ENCODE data around the gene PREX1. TPM values are rescaled to one million over a fixed set of nuclear protein-coding genes. Genes with fewer than 3 reads are reported as not detected.

Gene PREX1
- total and polyA plus RNA-seq, 2 donors (not counting 1 experiment from before 2014, with no cell fraction given): 1.0 to 3.1 TPM

DNA sequence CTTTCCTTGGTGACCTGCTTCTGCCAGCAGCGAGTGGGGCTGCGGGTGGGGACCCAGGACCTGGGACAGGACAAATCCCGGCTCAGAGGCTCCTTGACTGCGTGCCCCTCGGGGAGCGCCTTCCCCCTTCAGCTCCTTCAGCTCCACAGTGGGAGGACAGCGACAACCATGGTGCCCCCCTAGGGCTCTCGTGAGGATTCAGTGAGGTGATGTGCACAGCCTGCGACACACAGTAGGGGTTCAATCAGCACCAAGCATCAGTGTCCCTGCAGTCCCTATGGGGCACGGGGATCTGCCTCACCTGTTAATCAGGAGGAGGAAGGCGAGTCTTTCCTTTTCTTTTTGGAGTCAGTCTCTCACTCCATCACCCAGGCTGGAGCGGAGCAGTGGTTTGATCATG is 209.2 kb downstream of the PREX1 start:
- Histone ChIP-seq H4K20me1 (ENCODE audit: control insufficient read depth, extremely low read depth, insufficient read depth, low read length) (no peaks in the 10 kb centered on the region), H3K79me2 (ENCODE audit: control insufficient read depth, insufficient read depth, low read length) (no peaks in the 10 kb centered on the region), H3K36me3 (ENCODE audit: control insufficient read depth, insufficient read depth, low read length) (no peaks in the 10 kb centered on the region), H3K9me3 (ENCODE audit: control insufficient read depth, insufficient read depth, low read depth, low read length) (no peaks in the 10 kb centered on the region), H3K27me3 (ENCODE audit: control insufficient read depth, insufficient read depth, low read length) (no peaks in the 10 kb centered on the region), H3K4me2 (ENCODE audit: extremely low read depth, insufficient read depth, low read length) (no peak overlapping the region), H3K9ac (ENCODE audit: insufficient read depth, low read length) (no peak overlapping the region), H3K27ac (ENCODE audit: insufficient read depth, low read length) (no peak overlapping the region), H3K4me1 (ENCODE audit: control insufficient read depth, extremely low read depth, insufficient read depth, low read length) (no peaks in the 10 kb centered on the region), H2AFZ (ENCODE audit: low read length) (no peak overlapping the region), H3K4me3 (replicated peaks in 1 of 4; ENCODE audit: control extremely low read depth in 1 of 4, insufficient read depth in 1 of 4, low read depth in 3 of 4, low read length in 4 of 4) (no peak overlapping the region)
- no peak for DNase-seq (ENCODE audit: low read depth in 2 of 2)
- TF ChIP-seq, protein P1, sequence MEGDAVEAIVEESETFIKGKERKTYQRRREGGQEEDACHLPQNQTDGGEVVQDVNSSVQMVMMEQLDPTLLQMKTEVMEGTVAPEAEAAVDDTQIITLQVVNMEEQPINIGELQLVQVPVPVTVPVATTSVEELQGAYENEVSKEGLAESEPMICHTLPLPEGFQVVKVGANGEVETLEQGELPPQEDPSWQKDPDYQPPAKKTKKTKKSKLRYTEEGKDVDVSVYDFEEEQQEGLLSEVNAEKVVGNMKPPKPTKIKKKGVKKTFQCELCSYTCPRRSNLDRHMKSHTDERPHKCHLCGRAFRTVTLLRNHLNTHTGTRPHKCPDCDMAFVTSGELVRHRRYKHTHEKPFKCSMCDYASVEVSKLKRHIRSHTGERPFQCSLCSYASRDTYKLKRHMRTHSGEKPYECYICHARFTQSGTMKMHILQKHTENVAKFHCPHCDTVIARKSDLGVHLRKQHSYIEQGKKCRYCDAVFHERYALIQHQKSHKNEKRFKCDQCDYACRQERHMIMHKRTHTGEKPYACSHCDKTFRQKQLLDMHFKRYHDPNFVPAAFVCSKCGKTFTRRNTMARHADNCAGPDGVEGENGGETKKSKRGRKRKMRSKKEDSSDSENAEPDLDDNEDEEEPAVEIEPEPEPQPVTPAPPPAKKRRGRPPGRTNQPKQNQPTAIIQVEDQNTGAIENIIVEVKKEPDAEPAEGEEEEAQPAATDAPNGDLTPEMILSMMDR (conservative IDR thresholded peaks at IDR 0.05 in 1 of 2, IDR thresholded peaks at IDR 0.05 in 1 of 2; ENCODE audit: low read depth in 1 of 2, low read length in 2 of 2): no peak
- no peak for TF ChIP-seq EZH2 (IDR thresholded peaks at IDR 0.05; ENCODE audit: low read length, missing control alignments)

DNA sequence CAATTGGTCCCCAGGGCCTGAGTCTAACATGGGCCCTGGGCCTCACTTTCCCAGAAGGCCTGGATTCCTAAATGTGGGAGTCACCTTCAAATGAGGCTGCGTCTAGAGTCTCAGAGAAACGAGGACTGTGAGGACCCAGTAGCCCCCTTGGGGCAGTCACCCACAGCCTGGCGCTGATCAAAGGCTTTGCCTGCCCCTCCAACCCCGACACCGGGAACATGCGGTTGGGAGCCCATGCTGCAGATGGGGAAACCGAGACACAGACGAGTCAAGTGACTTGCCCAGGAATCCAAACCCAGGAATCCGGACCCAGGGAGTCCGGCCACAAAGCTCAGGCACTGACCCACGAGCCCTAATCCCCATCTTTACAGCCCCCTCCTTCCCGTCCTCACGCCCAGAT is 209.7 kb downstream of the PREX1 start:
- Histone ChIP-seq H3K27ac (ENCODE audit: insufficient read depth, low read length) (no peak overlapping the region), H3K9me3 (ENCODE audit: control insufficient read depth, insufficient read depth, low read depth, low read length) (no peaks in the 10 kb centered on the region), H3K27me3 (ENCODE audit: control insufficient read depth, insufficient read depth, low read length) (no peaks in the 10 kb centered on the region), H3K9ac (ENCODE audit: insufficient read depth, low read length) (no peak overlapping the region), H4K20me1 (ENCODE audit: control insufficient read depth, extremely low read depth, insufficient read depth, low read length) (no peaks in the 10 kb centered on the region), H3K4me2 (ENCODE audit: extremely low read depth, insufficient read depth, low read length) (no peak overlapping the region), H3K4me1 (ENCODE audit: control insufficient read depth, extremely low read depth, insufficient read depth, low read length) (no peaks in the 10 kb centered on the region), H3K36me3 (ENCODE audit: control insufficient read depth, insufficient read depth, low read length) (no peaks in the 10 kb centered on the region), H3K4me3 (replicated peaks in 1 of 4; ENCODE audit: control extremely low read depth in 1 of 4, insufficient read depth in 1 of 4, low read depth in 3 of 4, low read length in 4 of 4) (no peak overlapping the region), H2AFZ (ENCODE audit: low read length) (no peak overlapping the region), H3K79me2 (ENCODE audit: control insufficient read depth, insufficient read depth, low read length) (no peaks in the 10 kb centered on the region)
- TF ChIP-seq EZH2 (IDR thresholded peaks at IDR 0.05; ENCODE audit: low read length, missing control alignments): no peak
- TF ChIP-seq, protein P1 (conservative IDR thresholded peaks at IDR 0.05 in 1 of 2, IDR thresholded peaks at IDR 0.05 in 1 of 2; ENCODE audit: low read depth in 1 of 2, low read length in 2 of 2): no peak
- no peak for DNase-seq (ENCODE audit: low read depth in 2 of 2)

DNA sequence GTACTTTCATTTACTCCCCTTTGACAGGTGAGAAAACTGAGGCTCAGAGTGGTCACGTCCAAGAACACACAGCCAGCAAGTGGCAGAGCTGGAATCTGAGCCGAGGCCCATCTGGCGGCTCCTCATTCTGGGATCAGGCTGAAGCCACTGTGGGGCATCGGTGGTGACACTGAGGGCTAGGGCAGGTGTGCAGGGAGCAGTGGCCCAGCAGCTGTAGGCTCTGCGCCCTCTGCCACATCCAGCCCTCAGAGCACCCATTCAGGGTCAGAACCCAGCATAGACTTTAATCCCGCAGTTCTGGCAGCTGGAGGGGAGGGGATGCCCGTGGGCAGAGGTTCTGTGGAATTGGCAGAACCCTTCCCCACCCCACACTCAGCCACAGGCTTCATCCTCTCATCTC is 210.3 kb downstream of the PREX1 start:
- no peaks in the 10 kb centered on the region for H3K4me1 ChIP-seq (ENCODE audit: control insufficient read depth, extremely low read depth, insufficient read depth, low read length)
- no peaks in the 10 kb centered on the region for H3K27me3 ChIP-seq (ENCODE audit: control insufficient read depth, insufficient read depth, low read length)
- no peaks in the 10 kb centered on the region for H3K36me3 ChIP-seq (ENCODE audit: control insufficient read depth, insufficient read depth, low read length)
- H3K4me3 ChIP-seq (replicated peaks in 1 of 4; ENCODE audit: control extremely low read depth in 1 of 4, insufficient read depth in 1 of 4, low read depth in 3 of 4, low read length in 4 of 4): no peak overlapping the region
- no peak overlapping the region for H3K4me2 ChIP-seq (ENCODE audit: extremely low read depth, insufficient read depth, low read length)
- TF ChIP-seq, protein P1 (conservative IDR thresholded peaks at IDR 0.05 in 1 of 2, IDR thresholded peaks at IDR 0.05 in 1 of 2; ENCODE audit: low read depth in 1 of 2, low read length in 2 of 2): no peak
- DNase-seq (ENCODE audit: low read depth in 2 of 2): no peak
- H3K9me3 ChIP-seq (ENCODE audit: control insufficient read depth, insufficient read depth, low read depth, low read length): no peaks in the 10 kb centered on the region
- no peaks in the 10 kb centered on the region for H4K20me1 ChIP-seq (ENCODE audit: control insufficient read depth, extremely low read depth, insufficient read depth, low read length)
- no peaks in the 10 kb centered on the region for H3K79me2 ChIP-seq (ENCODE audit: control insufficient read depth, insufficient read depth, low read length)
- H3K9ac ChIP-seq (ENCODE audit: insufficient read depth, low read length): no peak overlapping the region
- H2AFZ ChIP-seq (ENCODE audit: low read length): no peak overlapping the region
- no peak overlapping the region for H3K27ac ChIP-seq (ENCODE audit: insufficient read depth, low read length)

Measured in fibroblast of lung (primary cell).